Measurements from ENCODE around the gene PARD3.

GRCh38 chr10:34804306-34804705 is 10.8 kb downstream of the PARD3 start:
- TF ChIP-seq CTCF (IDR thresholded peaks at IDR 0.05), result no peak
- TF ChIP-seq POLR2A (IDR thresholded peaks at IDR 0.05), result no peak
